ENCODE results near the gene ZXDB.

- TF ChIP-seq CTCF (IDR thresholded peaks at IDR 0.05), result no peak
- TF ChIP-seq POLR2A (IDR thresholded peaks at IDR 0.05), result no peak
Measured at GRCh38 chrX:57643698-57644097, 51.9 kb downstream of the ZXDB start.
